RWPE2 (cell line): ENCODE results near the gene MXRA7.

Source experiments
- ATAC-seq: fragments of 200-7000 bp; cut with Tn5 transposase; 3 replicates; pipeline ENCODE4 v1.9.1; 2021; ENCODE audit warnings: low read depth
- DNase-seq: peaks from one replicate; pipeline ENCODE4 v3.0.0-alpha.2; 2020; ENCODE audit warnings: low spot score
- H3K27ac ChIP-seq: fragments of 450-650 bp; 2 replicates; pipeline ENCODE4 v1.5.1; 2017; ENCODE audit warnings: mild to moderate bottlenecking; ENCODE audit not compliant: poor library complexity, severe bottlenecking
- H3K27me3 ChIP-seq: fragments of 250-450 bp; sonication (Bioruptor Pico); 2 replicates; pipeline ENCODE4 v1.5.1; 2021; ENCODE audit warnings: mild to moderate bottlenecking, moderate library complexity; ENCODE audit not compliant: insufficient read depth, poor library complexity, severe bottlenecking
- H3K36me3 ChIP-seq: fragments of 250-450 bp; sonication (Bioruptor Pico); 2 replicates; pipeline ENCODE4 v1.5.1; 2020; ENCODE audit warnings: low read depth, mild to moderate bottlenecking, moderate library complexity
- H3K4me1 ChIP-seq: fragments of 250-450 bp; sonication (Bioruptor Pico); 2 replicates; pipeline ENCODE4 v1.5.1; 2021; ENCODE audit warnings: mild to moderate bottlenecking, moderate library complexity; ENCODE audit not compliant: insufficient read depth, poor library complexity, severe bottlenecking
- H3K4me3 ChIP-seq: fragments of 250-450 bp; sonication (Bioruptor Pico); 2 replicates; pipeline ENCODE4 v1.5.1; 2021; ENCODE audit warnings: mild to moderate bottlenecking, moderate library complexity; ENCODE audit not compliant: severe bottlenecking
- H3K9me3 ChIP-seq: fragments of 250-450 bp; sonication (Bioruptor Pico); 2 replicates; pipeline ENCODE4 v1.5.1; 2021; ENCODE audit warnings: mild to moderate bottlenecking, moderate library complexity; ENCODE audit not compliant: severe bottlenecking
- TF ChIP-seq, protein P1 (sequence below): fragments of 450-650 bp; IDR thresholded peaks from one replicate; pipeline ENCODE4 v1.5.1; 2017; ENCODE audit warnings: mild to moderate bottlenecking, moderate library complexity; ENCODE audit not compliant: poor library complexity, severe bottlenecking

Gene MXRA7

DNA sequence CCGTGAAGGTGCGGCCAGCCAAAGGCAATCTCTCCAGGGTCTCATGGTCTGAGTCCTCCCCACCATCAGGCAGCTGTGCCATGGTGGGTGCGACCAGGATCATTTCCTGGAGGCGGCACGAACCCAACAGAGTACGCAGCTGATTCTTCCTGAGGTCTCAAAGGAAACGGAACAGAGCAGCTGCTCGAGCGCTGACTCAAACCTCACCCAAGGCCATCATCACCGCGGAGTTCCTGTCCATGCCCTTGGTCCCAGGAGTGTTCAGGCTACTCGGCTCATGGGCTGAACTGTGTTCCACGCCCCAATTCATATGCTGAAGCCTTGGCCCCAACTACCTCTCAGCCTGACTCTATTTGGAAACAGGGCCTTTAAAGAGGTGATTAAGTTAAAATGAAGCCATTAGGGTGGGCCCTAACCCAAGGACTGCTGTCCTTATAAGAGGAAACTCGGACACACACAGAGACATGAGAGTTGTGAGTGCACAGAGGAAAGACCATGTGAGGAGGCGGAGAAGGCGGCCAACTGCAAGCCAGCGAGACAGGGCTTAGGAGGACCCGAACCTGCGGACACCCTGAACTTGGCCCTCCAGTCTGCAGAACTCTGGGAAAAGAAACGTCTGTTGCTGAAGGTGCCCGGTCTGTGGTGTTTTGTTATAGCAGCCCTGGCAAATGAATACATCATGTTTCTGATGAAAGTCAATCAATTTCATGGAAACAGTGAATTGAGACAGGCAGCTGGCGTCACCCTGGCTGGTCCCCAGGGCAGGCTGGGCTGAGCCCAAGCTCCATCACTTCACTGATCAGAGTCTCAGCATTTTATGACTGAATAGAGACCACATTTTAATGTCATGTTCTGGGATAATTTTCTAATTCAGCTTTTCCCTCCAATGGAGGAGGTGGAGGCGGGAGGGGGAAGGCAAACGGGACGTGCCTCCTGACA is 13.7 kb downstream of the MXRA7 start:
- peaks cover 2% of the 10 kb centered on the region; the same call in 1 of the 2 replicates for H3K36me3 ChIP-seq
- TF ChIP-seq, protein P1, sequence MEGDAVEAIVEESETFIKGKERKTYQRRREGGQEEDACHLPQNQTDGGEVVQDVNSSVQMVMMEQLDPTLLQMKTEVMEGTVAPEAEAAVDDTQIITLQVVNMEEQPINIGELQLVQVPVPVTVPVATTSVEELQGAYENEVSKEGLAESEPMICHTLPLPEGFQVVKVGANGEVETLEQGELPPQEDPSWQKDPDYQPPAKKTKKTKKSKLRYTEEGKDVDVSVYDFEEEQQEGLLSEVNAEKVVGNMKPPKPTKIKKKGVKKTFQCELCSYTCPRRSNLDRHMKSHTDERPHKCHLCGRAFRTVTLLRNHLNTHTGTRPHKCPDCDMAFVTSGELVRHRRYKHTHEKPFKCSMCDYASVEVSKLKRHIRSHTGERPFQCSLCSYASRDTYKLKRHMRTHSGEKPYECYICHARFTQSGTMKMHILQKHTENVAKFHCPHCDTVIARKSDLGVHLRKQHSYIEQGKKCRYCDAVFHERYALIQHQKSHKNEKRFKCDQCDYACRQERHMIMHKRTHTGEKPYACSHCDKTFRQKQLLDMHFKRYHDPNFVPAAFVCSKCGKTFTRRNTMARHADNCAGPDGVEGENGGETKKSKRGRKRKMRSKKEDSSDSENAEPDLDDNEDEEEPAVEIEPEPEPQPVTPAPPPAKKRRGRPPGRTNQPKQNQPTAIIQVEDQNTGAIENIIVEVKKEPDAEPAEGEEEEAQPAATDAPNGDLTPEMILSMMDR = no peak
- no peak overlapping the region for H3K27ac ChIP-seq
- peaks cover 26% of the 10 kb centered on the region for H3K4me1 ChIP-seq
- ATAC-seq = no peak
- H3K9me3 ChIP-seq = no peaks in the 10 kb centered on the region
- no peak overlapping the region for H3K4me3 ChIP-seq
- H3K27me3 ChIP-seq = no peaks in the 10 kb centered on the region
- no peak for DNase-seq

DNA sequence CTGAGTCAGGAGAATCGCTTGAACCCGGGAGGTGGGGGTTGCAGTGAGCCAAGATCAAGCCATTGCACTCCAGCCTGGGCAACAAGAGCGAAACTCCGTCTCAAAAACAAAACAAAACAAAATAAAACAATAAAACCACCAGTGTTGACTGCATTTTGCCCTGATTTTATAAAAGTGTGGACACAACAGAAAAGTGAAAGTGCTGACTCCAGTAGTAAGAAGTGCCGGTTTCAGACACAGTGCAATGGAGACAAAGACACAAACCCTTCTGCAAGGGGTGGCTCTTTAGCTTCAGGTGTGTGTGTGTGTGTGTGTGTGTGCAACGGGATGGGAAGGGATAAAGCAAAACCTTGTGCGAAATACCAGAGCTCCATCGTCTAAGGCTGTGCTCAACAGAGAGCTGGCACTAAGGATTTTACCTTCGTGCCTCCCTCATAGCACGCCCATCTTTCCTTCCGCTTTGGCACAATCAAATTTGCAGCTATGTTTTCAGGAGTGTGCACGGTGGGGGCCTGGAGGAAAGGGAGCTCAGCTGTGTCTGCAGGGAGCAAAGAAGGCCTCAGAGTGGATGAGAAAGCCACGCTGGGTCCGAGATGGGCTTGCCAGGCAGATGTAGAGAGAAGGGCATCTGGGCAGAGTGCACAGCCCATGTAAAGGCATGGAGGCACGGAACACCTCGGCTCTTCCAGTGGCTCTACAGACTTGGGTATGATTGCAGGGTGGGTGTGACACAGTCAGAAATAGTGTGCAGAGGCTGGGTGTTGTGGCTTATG is 15.5 kb downstream of the MXRA7 start:
- DNase-seq = no peak
- Histone ChIP-seq H3K27ac (no peak overlapping the region), H3K4me3 (no peak overlapping the region), H3K4me1 (peaks cover 16% of the 10 kb centered on the region), H3K27me3 (no peaks in the 10 kb centered on the region), H3K36me3 (peaks cover 2% of the 10 kb centered on the region; the same call in 1 of the 2 replicates), H3K9me3 (no peaks in the 10 kb centered on the region)
- TF ChIP-seq, protein P1 = no peak
- no peak for ATAC-seq

DNA sequence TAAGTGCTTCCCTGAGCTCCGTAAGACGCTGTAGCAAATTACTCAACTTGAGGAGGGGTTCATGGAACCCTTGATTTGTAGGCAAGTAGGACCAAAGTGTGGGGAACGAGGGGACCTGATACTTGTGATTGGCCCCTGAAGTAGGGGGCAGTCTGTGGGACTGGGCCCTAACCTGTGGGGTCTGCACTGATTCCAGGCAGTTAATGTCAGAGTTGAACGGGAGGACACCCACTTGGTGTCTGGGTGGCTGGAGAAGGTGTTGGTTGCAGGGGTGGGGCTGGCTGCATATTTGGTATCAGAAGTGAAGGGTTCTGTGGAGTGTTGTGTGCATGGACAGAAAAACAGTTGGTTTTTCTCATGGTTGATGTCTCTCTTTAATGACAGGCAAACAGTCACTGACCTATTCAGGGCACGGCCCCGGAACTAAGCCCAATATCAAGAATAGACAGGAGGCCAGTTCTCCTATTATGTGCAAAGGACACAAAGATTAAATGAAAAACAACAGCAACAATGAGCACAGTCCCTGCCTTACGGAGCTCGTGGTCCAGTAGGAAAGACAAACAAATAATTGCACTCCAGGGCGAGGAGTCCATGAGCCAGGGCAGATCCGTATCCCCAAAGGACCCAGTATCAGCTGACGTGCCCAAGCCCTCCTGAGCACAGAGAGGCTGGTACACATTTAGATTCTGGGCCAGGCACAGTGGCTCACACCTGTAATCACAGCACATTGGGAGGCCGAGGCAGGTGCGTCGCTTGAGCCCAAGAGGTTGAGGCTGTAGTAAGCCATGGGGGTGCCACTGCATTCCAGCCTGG is 19.2 kb downstream of the MXRA7 start:
- H3K27me3 ChIP-seq = no peaks in the 10 kb centered on the region
- no peak overlapping the region for H3K27ac ChIP-seq
- no peak overlapping the region for H3K4me3 ChIP-seq
- no peak for DNase-seq
- TF ChIP-seq, protein P1 = no peak
- H3K36me3 ChIP-seq = peaks cover 2% of the 10 kb centered on the region; the same call in 1 of the 2 replicates
- ATAC-seq = no peak
- H3K4me1 ChIP-seq = peaks cover 14% of the 10 kb centered on the region
- H3K9me3 ChIP-seq = no peaks in the 10 kb centered on the region

DNA sequence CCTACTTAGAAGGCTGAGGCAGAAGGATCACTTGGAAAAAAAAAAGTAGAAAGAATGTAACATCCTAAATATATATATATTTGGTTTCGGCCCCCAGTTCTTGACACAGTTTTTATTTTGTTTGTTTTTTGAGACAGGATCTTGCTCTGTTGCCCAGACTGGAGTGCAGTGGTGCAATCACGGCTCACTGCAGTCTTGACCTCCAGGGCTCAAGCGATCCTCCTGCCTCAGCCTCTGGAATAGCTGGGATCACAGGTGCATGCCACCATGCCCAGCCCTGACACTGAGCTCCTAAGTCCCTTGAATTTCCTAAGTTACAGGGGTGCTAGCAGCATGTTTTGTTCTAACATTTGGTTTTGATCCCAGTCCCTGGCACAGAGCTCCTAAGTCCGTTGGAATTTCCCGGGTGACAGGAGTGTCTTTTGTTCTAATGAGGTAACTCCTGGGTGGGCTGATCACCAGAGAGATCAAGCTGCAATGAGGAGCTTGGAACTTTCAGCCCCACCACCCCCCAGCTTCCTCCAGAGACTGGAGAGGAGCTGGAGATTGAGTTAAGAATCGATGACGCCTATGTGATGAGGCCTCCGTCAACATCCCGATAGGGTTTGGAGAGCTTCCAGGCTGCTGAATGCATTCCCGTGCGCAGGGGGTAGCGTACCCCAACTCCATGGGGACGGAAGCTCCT is 20.0 kb downstream of the MXRA7 start:
- peaks cover 6% of the 10 kb centered on the region; the same call in 1 of the 2 replicates for H3K36me3 ChIP-seq
- peaks cover 14% of the 10 kb centered on the region for H3K4me1 ChIP-seq
- ATAC-seq = no peak
- H3K27me3 ChIP-seq = no peaks in the 10 kb centered on the region
- H3K9me3 ChIP-seq = no peaks in the 10 kb centered on the region
- TF ChIP-seq, protein P1 = no peak
- H3K4me3 ChIP-seq = no peak overlapping the region
- no peak for DNase-seq
- no peak overlapping the region for H3K27ac ChIP-seq
